HG03457 (cell line): ENCODE results near the gene MYO1D.
"Not testable (repeated sequence)": the region's sequence is repeated elsewhere in the genome, so short reads cannot be mapped to it uniquely, and the experiment has no call there.

Source experiments
- ATAC-seq: cut with Tn5 transposase; IDR thresholded peaks from one replicate; pipeline ENCODE4 v1.9.1; 2021; ENCODE audit warnings: moderate number of reproducible peaks; ENCODE audit not compliant: unreplicated experiment

The MYO1D gene

DNA sequence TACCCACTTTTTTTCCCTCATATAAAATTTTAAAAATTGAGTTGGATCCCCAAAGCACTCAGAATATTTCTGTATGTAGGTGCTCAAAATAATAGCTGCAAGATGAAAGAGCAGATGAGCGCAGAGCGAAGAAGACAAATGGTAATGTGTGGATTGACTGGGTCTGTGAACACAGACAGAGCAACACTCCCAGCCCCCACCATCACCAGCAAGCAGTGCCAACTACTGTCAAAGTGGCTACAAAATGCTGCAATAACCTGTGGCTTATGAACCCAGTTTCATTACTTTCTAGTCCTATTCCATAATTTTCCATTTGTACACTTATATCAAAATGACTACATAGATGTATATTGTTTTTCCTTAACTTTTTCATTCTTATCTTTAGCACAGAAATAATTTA is 137.2 kb downstream of the MYO1D start:
- no peak for ATAC-seq

DNA sequence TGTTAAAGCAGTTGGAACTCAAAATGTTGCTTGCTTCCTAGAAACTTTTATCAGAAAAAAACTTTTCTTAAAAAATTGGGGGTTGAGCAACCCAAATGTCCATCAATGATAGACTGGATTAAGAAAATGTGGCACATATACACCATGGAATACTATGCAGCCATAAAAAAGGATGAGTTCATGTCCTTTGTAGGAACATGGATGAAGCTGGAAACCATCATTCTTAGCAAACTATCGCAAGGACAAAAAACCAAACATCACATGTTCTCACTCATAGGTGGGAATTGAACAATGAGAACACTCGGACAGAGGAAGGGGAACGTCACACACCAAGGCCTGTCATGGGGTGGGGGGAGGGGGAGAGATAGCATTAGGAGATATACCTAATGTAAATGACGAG is 137.8 kb downstream of the MYO1D start:
- ATAC-seq, result not testable (repeated sequence)

DNA sequence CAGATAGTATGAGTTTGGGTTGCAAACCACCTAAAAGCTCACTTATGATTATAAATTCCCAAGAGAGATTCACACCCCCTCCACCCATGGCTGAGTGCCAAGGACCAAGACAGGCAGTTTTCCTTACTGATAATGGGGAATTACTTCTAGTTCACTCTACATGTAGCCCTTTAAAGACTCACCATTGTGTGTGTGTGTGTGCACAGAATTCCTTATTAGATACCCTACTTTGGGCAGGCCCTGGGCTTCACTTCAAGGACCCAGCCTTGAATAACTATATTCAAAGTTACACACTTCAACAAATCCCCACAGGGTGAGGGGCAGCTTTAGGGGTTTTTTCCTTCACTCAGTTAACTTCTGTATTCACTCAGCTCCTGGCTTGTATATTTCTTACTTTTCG is 143.5 kb downstream of the MYO1D start:
- no peak for ATAC-seq

DNA sequence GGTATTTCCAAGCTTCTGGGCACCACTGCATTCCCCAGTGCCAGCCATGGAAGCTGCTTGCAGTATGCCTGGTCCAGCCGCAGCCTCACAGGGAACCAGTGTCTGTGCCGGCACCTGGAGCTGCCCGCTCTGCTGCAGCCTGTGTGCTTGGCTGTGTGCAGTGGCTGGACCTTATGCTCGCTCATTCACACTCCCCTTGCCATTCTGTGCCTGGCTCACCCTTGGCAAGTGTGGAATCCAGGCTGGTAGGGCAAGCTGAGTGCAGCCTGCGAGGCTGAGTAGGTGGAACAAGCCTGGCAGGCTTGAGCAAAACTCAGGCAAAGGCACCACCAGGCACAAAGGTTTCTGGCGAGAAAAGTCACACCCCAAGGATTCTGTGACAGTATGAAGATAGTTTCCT is 144.0 kb downstream of the MYO1D start:
- no peak for ATAC-seq

DNA sequence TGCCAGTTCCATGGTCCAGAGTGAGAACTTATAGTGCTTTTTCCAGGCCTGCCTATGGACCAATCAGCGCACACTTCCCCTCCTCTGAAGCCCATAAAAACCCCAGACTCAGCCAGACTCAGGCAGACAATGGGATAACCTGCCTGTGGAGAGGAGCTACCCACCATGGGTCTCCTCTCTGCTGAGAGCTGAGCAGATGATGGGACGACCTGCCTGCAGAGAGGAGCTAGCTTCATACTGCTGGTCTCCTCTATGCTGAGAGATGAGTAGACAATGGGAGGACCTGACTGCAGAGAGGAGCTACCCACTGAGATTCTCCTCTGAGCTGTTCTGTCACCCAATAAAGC is 144.7 kb downstream of the MYO1D start:
- ATAC-seq, result no peak

DNA sequence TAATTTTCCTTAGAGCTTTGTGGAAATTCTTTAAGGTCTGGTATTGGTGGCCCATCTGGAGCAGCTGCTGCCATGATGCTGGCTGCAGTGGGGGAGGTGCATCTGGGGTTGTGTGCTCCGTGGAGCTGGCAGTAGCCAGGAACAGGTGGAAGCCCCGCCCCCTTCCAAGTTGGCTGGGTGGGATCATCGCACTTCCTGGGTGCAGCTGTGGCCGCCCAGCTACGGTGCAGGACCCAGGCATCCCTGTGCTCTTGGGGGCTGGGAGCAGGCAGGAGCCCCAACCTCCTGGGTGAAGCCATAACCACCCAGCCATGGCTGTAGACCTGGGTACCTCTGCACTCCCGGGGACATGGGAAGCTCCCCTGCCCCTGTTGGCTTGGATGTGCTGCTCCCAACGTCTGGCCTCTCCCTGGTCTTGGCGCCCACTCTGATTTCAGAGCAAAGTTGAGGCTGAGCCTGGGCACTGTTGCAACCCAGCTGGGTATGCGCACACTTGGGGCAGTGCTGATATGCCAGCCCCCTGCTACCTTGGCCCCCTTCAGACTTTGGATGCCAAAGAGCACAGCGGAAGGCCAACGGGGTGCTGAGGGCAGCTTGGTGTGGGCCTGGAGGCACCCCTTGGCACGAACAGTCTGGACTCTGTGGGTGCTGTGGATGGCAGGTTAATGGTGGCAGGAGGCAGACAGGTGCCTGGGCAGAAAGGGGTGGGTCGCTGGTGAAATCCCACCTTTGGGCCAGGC is 145.2 kb downstream of the MYO1D start:
- ATAC-seq, result no peak

DNA sequence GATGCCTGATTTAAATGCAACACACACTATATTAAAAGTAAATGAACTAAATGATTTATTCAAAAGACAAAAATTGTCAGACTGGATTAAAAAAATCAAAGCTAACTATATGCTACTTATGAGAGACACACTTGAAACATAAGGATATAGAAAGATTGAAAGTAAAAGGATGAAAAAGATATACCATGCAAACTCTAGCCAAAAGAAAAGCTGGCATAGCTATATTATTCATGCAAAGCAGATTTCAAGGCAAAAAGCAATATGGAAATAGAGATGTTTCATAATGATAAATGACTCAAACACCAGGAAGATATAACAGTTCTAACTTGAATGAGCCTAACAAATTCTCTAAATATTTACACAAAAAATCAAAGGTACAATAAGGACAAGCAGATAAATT is 149.2 kb downstream of the MYO1D start:
- ATAC-seq, result no peak

DNA sequence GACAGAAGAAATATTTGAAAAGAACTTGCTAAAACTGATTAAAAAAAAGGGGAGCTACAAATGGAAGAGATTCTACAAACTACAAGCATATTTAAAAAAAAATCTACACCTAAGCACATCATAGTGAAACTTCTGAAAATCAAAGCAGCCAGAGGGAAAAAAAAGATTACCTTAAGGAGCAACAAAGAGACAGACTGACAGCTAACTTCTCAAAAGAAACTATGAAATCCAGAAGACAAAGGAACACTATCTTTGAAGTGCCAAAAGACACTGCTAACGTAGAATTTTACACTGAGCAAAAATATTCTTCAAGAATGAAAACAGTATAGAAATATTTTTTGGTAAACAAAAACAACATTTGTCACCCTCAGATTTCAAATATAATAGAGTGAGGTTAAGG is 151.2 kb downstream of the MYO1D start:
- ATAC-seq, result no peak

DNA sequence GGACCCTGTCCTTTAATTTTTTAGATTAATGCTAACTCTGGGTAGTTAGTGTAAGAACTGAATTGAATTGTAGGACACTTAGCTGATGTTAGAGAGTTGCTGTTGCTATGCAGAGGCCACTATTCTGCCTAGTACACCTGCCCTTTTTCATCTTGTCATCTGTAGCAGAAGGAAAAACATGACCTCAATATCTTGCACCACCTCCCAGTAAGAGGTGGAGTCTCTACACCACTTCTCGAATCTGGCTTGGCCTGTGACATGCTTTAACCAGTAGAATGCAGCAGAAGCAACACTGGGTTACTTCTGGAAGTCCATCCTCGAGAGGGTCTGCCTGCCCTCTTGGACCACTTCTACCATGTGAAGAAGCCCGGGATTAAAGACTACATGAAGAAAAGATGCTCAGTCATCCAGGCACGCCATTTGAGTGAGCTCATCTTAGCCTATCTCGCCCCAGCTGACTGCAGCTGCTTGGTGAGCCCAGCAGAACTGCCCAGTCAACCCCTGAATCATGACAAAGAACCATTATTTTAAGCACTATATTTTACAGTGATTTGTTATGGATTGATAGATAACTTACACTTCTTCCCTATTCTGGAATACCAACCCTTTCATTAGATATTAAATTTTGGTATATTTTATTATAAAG is 153.5 kb downstream of the MYO1D start:
- no peak for ATAC-seq

DNA sequence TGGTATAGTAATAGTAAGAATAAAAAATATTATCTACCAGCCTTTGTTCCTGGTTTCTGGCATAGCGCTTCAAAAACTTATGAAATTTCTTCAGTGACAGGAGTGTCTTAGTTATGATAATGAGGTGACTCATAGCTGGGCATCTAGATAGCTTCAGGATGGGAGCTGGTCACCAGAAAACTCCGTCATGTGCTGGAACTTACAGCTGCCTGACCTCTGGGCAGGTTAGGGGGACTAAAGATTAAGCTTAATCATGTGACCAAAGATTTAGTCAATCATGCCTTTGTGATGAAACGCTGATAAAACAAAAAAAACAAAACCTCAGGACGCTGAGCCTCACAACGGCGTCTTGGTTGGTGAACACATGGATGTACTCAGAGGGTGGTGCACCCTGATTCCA is 154.2 kb downstream of the MYO1D start:
- no peak for ATAC-seq

DNA sequence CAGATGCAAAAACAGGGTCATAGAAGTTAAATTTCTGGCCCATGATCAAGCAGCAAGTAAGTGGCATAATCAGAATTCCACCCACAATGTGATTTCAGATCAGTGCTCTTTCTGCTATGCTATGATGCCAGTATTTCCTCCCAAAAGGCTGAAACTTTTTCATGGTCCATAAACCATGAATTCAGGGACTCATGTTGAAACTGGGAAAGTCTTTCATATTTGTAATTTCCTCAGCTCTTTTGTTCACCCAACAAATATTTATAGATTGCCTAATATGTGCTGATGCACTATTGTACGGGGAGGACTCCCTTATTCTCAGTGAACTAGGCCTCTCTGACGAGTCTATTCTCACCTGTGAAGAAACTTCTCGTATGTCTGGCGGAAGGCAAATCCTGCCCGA is 156.3 kb downstream of the MYO1D start:
- no peak for ATAC-seq

DNA sequence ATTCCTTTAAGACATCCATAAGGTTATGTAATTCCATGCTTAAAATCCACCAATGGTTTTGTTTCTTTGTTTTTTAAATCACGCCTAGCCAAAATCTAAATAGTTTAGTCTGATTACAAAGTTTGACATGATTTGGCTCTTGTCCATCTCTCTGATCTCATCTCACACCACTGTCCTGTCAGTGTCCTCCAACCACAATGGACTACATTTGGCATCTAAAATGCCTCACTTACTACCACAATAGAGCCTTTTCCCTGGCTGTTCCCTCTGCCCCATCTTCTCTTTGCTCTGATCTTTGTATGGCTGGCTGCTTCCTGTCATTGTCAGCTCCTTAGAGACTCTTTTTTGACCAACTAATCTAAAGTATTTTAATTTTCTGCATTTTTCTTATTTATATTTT is 157.2 kb downstream of the MYO1D start:
- no peak for ATAC-seq

DNA sequence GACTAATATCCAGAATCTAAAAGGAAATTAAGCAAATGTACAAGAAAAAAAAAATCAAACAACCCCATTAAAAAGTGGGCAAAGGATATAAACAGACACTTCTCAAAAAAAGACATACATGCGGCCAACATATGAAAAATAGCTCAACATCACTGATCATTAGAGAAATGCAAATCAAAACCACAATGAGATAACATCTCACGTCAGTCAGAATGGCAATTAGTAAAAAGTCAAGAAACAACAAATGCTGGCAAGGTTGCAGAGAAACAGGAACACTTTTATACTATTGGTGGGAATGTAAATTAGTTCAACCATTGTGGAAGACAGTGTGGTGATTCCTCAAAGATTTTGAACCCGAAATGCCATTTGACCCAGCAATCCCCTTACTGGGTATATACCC is 162.0 kb downstream of the MYO1D start:
- not testable (repeated sequence) for ATAC-seq

DNA sequence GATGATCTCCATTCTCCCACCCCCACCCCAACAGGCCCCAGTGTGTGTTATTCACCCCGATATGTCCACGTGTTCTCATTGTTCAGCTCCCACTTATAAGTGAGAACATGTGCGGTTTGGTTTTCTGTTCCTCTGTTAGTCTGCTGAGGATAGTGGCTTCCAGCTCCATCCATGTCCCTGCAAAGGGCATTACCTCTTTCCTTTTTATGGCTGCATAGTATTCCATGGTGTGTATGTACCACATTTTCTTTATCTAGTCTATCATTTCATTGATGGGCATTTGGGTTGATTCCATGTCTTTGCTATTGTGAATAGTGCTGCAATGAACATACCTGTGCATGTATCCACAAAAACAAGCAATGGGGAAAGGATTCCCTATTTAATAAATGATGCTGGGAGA is 162.7 kb downstream of the MYO1D start:
- not testable (repeated sequence) for ATAC-seq

DNA sequence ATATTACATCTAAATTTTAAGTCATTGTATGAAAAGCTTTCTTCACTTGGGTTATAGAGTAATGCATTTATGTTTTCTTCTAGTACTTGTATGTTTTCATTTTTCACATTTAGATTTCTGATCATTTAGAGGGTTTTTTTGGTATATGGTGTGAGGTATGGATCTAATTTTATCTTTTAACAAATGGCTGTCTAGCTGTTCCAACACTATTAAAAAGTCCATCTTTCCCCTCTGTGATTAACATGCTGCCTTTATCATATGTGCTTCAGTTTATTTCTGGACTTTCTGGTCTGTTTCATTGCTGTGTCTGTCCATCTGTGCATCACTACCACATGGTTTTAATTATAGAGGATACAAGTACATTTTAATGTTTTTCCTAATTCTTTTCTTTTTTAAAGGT is 163.8 kb downstream of the MYO1D start:
- no peak for ATAC-seq

DNA sequence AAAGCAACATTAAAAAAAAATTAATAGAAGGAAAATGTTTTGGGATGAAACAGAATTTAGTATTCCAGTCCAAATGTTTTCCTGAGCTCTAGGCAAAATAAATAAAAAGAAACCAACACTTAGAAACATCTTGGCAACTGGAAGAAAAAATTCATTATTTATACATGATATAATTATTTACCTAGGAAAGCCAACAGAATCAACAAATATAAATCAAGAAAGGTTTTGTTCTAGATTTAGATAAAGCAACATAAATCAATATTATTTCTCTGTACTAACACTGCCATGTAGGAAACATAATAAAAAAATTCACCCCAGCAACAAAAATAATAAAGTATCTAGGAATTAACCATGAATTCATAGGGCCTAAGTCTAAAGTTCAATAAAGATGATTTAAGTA is 167.4 kb downstream of the MYO1D start:
- no peak for ATAC-seq

DNA sequence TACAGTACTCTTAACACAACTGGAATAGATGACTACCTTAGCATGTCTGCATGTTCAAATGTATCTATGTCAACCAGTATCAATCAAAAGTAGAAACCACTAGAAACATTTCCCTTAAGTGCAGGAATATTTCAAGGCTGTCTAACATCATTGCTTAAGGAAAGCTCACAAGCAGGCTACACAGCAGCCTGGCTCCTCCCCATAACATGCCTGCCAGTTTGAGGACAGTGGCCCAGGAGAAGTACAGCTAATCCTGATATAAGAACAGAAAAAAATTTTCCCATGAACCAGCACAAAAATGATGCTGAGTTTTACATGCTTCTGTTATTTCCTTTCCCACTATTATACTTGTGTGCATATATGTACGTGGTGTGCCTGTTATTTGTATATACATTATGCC is 175.1 kb downstream of the MYO1D start:
- no peak for ATAC-seq

DNA sequence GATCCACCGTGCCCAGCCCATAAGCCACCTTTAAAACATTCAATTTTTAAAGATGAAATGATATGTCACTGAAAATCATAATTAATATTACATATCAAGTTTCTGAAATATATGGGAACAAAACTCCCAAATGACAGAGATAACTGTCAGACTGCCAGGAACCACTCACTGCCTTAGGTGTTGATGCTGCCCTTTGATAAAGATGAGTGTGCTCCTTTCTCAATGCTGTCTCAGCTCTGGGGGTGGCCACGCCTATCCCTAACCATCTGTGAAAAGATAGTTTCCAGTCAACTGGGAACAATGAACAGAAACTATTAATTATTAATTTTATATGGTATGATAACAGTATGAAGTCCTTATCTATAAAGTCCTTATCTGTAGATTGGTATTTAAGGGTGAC is 177.7 kb downstream of the MYO1D start:
- ATAC-seq, result no peak

DNA sequence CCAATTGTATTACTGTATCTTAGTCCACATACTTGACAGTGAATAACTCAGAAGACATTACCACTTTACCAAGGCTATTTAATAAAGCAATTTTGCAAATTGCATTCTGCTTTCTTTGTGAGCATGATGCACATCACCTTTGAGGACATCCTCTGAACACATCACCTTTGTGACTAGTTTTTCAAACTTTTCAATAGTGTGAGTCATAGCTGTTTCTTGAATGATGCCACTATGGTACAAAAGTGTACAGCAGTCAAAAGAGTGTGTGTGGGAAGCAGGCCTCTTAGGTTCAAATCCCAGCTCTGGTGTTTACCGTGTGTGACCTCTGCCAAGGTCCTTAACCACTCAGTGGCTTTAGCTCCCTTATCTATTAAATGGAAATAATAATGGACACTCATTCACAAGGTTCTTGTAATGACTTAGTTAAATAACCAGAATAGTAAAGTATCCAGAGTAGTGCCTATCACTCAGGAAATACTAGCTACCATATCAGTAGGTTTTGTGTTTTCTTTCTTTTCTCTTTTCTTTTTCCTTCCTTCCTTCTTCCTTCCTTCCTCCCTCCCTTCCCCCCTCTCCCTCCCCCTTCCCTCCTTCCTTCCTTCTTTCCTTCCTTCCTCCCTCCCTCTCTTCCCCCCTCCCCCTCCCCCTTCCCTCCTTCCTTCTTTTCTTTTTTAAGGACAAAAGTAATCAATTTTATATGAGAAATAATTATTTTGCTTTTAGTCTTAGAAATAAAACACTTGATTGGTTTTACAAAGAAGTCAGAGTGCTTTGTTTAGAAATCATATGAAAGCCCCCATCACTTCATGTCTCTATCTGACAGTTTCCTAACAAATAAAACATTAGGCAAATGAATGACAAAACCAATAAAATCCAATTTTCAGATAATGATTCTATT is 178.9 kb downstream of the MYO1D start:
- no peak for ATAC-seq

DNA sequence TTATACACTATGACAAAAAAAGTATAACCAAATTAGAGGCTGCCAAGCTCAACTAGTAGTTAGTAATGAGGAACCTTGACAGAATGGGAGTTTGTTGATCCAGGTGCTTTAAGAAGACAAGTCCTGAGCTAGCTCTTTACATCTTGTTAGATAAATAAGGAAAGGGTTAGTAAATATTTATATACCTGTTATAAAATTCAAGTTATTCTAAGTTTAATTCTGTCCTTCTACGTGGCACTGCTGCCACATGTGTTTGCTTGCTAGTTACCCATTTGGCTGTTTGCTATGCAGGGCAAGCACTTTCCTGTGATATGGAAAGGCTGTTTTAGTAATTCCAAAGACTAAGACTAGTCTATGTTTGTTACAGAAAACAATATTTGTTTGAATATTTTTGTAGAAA is 180.5 kb downstream of the MYO1D start:
- no peak for ATAC-seq

DNA sequence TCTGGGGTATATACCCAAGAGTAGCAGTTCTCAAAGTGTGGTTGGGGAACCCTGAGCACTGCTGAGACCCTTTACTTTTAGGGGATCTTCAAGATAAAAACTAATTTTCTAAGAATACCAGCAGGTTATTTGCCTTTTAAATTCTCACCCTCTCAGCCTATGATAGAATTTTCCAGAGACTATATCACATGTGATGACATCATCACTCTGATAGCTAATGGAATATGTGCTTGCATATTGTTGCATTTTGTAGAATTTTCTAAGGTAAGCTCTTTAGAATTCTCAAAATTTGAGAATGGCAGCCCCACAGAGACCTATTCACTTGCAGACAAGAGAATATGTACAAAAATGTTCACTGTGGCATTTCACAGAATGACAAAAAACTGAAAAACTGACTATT is 181.1 kb downstream of the MYO1D start:
- no peak for ATAC-seq
